ENCODE data around the gene EXOC2. TPM values are rescaled to one million over a fixed set of nuclear protein-coding genes. Genes with fewer than 3 reads are reported as not detected.
A peak's percentile ranks its signal among the peaks of the same experiment; 100 is the strongest.

The EXOC2 gene
- total RNA-seq, 1 donor from 2014 or later, result 46.5 TPM

- Histone ChIP-seq H3F3A (ENCODE audit: low read depth) (peaks cover 13% of the 10 kb centered on the region), H2AFZ (replicated peaks) (no peak overlapping the region), H3K36me3 (no peaks in the 10 kb centered on the region), H3K4me3 (no peak overlapping the region), H3K79me2 (ENCODE audit: low read depth) (no peaks in the 10 kb centered on the region), H3K9ac (no peak overlapping the region), H3K27me3 (no peaks in the 10 kb centered on the region), H3K4me1 (peaks cover 15% of the 10 kb centered on the region), H3K4me2 (no peak overlapping the region), H3K27ac (no peak overlapping the region), H3K9me3 (ENCODE audit: low read depth) (no peaks in the 10 kb centered on the region), H4K20me1 (ENCODE audit: low read depth) (no peaks in the 10 kb centered on the region)
- no peaks in the 10 kb centered on the region for H3K36me3 Mint-ChIP-seq
- no peak overlapping the region for H3K4me3 Mint-ChIP-seq
- peaks cover 5% of the 10 kb centered on the region for H3K4me1 Mint-ChIP-seq
- no peak for DNase-seq (ENCODE audit: low spot score)
- no peak overlapping the region for H3K27ac Mint-ChIP-seq
- TF ChIP-seq EZH2phosphoT487 (IDR thresholded peaks at IDR 0.05) (no peak), EZH2 (IDR thresholded peaks at IDR 0.05) (no peak), CTCF (IDR thresholded peaks at IDR 0.05) (no peak)
- no peaks in the 10 kb centered on the region for H3K9me3 Mint-ChIP-seq
- no peaks in the 10 kb centered on the region for H3K27me3 Mint-ChIP-seq (ENCODE audit: insufficient read depth, low read depth)
Measured at GRCh38 chr6:727856-728255, 34.9 kb upstream of the EXOC2 start.

GRCh38 chr6:723540-723939 lies 30.6 kb upstream of the EXOC2 start:
- H3K4me1 ChIP-seq, result no peaks in the 10 kb centered on the region
- Mint-ChIP-seq H3K4me3 (no peak overlapping the region), H3K27ac (no peak overlapping the region), H3K9me3 (no peaks in the 10 kb centered on the region), H3K4me1 (no peaks in the 10 kb centered on the region), H3K27me3 (ENCODE audit: insufficient read depth, low read depth) (no peaks in the 10 kb centered on the region), H3K36me3 (no peaks in the 10 kb centered on the region)
- DNase-seq (ENCODE audit: low spot score), result no peak
- H3K36me3 ChIP-seq, result no peaks in the 10 kb centered on the region
- no peak overlapping the region for H3K9ac ChIP-seq
- H3K27me3 ChIP-seq, result no peaks in the 10 kb centered on the region
- H2AFZ ChIP-seq (replicated peaks), result no peak overlapping the region
- no peaks in the 10 kb centered on the region for H3K79me2 ChIP-seq (ENCODE audit: low read depth)
- H3K9me3 ChIP-seq (ENCODE audit: low read depth), result no peaks in the 10 kb centered on the region
- no peak overlapping the region for H3K4me3 ChIP-seq
- TF ChIP-seq CTCF (IDR thresholded peaks at IDR 0.05) (peak; percentile 10), EZH2phosphoT487 (IDR thresholded peaks at IDR 0.05) (no peak)
- H3K27ac ChIP-seq, result no peak overlapping the region
- H4K20me1 ChIP-seq (ENCODE audit: low read depth), result no peaks in the 10 kb centered on the region
- no peak overlapping the region for H3K4me2 ChIP-seq
- no peaks in the 10 kb centered on the region for H3F3A ChIP-seq (ENCODE audit: low read depth)

GRCh38 chr6:722608-723007 lies 29.7 kb upstream of the EXOC2 start:
- Histone ChIP-seq H4K20me1 (ENCODE audit: low read depth) (no peaks in the 10 kb centered on the region), H3K9me3 (ENCODE audit: low read depth) (no peaks in the 10 kb centered on the region), H3K9ac (no peak overlapping the region), H3K36me3 (no peaks in the 10 kb centered on the region), H3K4me3 (no peak overlapping the region), H3K27ac (no peak overlapping the region), H3K4me2 (no peak overlapping the region), H3K4me1 (no peaks in the 10 kb centered on the region), H3K79me2 (ENCODE audit: low read depth) (no peaks in the 10 kb centered on the region), H2AFZ (replicated peaks) (peak overlapping the region; percentile 4), H3K27me3 (no peaks in the 10 kb centered on the region), H3F3A (ENCODE audit: low read depth) (no peaks in the 10 kb centered on the region)
- H3K4me3 Mint-ChIP-seq, result no peak overlapping the region
- H3K27me3 Mint-ChIP-seq (ENCODE audit: insufficient read depth, low read depth), result peaks cover 2% of the 10 kb centered on the region
- H3K9me3 Mint-ChIP-seq, result no peaks in the 10 kb centered on the region
- H3K4me1 Mint-ChIP-seq, result no peaks in the 10 kb centered on the region
- no peak for DNase-seq (ENCODE audit: low spot score)
- TF ChIP-seq CTCF (IDR thresholded peaks at IDR 0.05) (no peak), EZH2 (IDR thresholded peaks at IDR 0.05) (no peak), EZH2phosphoT487 (IDR thresholded peaks at IDR 0.05) (no peak)
- no peak overlapping the region for H3K27ac Mint-ChIP-seq
- no peaks in the 10 kb centered on the region for H3K36me3 Mint-ChIP-seq
